ENCODE data around the gene GPAT3.
"Not testable (repeated sequence)": the region's sequence is repeated elsewhere in the genome, so short reads cannot be mapped to it uniquely, and the experiment has no call there.

The GPAT3 gene

DNA sequence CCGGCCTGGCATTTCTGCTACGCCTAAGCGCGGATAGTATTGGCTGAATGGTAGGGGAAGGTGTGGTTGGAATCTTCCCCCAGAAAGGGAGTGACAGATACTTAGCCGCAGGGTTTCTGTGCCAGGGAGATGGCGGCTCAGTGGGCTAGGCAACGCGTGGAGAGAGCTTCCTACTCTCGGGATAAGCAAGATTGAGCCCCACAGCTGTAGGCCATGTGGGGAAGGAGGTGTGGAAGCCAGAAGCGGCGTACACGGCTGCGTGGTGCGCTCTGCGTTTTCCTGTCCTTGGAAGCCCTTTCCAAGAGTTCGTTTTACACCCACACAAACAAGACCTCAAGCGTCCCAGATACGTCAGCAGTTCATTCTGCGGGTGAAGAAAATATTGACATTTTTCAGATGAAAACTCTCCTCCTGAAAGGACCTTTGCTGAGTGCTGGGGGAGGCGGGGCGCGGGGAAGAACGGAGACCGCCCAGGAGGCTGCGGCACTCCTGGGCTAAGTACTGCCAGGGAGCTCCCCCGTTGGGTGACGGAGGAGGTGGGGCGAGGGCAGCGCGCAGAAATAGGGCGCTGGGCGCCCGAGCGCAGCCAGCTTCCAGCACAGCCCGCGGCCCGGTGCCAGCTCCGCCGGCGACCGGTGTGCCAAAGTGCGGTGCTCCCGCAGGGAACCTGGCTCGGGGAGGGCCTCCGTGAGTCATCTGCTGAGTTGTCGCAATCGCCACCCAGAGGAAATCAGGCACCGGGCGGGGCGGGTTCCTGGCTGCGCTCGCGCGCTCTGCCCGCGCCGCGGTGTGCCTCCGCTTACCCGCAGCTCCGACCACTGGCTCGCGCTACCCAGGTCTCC, at the start of gene GPAT3:
TSS of gene GPAT3 (plus strand) at position 589 of the 842 bp plus-strand sequence. CDS start 515 bp downstream, outside the sequence.
- DNase-seq (ENCODE audit: low read depth): peak; percentile 32

DNA sequence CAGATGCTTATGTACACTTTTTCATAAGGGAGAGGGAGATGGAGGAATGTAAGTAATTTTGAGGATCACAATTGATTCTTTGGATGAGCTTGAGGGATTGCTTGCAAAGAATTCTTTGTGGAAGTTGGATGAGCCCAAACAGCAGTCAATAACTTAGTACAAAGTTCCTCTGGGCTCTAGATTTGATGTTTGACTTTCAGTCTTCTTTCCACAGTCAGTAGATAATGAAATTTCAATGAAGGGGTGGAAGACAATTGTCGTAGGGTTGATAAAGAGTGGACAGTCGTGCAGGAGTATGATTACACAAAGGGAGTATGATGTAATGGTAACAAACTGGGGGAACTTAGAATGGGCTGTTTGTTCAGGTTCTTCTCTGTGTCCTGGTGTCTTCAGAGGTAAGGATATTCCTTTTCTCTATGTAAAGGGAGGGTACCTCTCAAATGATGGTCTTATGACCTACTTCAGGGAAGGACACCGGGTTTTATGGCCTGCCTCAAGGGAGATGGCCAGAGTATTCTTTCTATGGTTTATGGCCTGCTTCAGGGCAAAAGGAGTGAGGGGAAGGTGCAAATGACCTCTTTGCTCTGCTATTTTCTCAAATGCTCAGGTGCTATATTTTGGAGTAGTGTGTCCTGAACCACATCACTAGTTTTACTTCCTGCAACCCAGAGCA, 49.3 kb upstream of the GPAT3 start:
- DNase-seq (ENCODE audit: low read depth): no peak

DNA sequence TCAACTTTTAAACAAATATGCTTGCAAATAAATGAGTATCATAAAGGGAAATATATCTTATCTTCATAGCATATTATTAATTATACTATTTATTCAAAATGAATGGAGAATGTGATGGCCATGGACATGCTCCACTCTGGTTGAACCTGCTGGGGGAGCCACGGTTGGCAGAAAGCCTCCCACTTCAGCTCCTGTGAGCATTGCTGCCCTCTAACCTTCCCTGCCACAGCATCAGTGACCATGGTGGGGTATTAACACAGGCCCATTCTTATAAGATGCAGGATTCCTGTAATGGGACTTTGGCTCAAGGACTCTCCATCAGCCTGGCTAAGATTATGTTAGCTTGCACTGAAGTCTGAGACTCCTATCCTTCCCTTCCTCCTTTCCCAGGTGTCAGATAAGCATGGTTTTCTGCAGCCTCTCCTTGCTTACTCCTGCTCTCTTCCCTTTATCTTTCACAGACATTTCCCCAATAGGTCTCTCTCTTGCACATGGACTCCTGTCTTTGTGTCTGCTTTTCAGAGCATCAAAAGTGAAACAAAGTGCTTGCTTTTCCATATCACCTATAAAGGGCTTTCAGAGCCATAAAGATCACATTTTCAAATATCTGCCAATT, 46.1 kb upstream of the GPAT3 start:
- no peak for DNase-seq (ENCODE audit: low read depth)

DNA sequence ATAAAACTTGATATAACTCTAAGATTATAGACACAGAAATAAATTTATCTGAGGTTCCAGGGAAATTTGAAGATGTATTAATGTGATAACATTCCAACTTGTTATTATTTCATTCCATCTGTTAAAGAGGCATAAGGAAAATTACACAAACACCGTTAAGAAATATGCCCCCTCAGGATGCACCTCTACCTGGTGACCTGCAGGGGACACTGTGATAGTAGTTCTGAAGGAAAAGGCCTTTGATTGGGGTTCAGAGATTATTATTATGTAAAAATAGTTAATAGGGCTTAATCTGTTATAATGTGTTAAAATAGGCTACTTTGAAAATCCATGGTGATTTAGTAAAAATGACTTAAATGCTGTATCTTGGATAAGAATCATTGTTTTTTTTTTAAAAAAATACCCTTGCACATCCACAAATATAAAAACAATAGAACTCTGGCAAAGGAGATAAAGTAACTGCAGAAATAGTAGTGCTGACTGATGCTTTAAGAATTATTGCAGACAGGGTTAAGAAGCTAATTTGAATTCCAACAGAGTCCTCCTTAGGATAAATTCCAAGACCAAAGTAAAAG, 44.9 kb upstream of the GPAT3 start:
- no peak for DNase-seq (ENCODE audit: low read depth)

DNA sequence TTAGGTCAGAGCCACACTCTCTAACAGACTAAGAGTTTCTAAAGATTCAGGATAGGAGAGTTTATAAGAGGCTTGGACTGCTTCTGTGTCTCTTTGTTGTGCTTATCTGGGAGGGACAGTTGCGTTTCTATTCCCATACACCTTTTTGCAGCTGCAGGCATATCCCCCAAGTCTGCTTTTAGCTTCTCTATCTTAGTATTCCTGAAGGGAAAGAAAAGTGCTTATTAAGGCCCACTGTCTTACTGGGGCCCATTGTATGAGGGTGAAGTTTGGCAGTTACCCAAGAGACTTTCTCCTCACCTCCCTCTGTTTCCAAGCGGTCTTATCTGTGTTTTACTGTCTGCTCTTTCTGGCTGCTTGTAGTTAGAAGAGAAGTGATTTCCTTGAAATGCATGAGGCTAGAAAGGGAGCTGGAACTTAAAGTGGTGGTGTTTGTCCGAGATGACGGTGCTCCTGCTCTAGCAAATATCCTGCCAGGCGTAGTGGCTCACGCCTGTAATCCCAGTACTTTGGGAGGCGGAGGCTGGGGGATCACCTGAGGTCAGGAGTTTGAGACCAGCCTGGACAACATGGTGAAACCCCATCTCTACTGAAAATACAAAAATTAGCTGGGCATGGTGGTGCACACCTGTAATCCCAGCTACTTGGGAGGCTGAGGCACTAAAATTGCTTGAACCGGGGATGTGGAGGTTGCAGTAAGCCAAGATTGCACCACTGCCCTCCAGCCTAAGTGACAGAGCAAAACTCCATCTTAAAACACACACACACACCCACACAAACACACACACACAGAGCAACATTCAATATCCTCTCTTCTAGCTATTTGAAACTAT, 39.6 kb upstream of the GPAT3 start:
- not testable (repeated sequence) for DNase-seq (ENCODE audit: low read depth)

DNA sequence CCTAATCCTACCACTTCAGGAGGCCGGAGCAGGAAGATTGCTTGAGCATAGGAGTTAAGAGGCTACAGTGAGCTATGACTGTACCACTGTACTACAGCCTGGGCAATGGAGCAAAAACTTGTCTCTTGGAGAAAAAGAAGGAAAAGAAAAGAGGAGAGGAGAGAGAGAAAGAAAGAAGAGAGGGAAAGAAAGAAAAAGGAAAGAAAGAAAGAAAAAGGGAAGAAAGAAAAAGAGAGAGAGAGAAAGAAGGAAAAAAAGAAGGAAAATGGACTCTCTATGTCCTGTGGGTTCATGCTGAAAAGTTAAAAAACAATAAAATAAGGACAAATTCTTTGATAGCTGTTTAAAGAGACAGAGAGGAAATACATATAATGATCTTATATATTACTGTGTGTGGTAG, 37.7 kb upstream of the GPAT3 start:
- no peak for DNase-seq (ENCODE audit: low read depth)

DNA sequence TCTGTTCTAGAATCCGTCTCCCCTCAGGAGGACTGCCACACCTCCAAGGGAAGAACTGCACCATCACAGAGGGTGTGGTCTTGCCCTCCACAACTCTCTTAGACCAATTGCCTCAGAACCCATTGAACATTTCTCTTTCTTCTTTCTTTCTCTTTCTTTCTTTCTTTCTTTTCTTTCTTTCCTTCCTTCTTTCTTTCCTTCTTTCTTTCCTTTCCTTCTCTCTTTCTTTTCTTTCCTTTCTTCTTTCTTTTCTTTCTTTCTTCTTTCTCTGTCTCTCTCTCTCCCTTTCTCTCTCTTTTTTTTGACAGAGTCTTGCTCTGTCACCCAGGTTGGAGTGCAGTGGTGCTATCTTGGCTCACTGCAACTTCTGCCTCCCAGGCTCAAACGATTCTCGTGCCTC, 34.2 kb upstream of the GPAT3 start:
- not testable (repeated sequence) for DNase-seq (ENCODE audit: low read depth)

DNA sequence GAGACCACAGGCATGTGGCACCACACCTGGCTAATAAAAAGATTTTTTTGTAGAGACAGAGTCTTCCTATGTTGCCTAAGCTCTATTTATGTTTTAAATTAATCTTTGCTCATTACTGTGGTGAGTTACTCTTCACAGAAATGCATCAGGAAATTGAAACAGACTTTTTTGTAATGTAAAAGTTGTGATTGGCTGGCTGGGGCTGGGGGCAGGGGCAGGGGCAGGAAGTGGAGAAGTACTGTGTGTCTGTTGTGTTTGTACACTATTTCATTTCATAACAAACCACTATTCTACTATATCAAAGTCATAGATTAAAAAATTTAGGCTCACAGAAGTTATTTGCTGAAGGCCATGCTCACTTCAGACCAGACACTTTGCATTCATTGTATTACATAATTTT, 31.9 kb upstream of the GPAT3 start:
- DNase-seq (ENCODE audit: low read depth): no peak

- no peak for DNase-seq (ENCODE audit: low read depth)
Measured at GRCh38 chr4:83504503-83504902, 31.4 kb upstream of the GPAT3 start.

GRCh38 chr4:83504996-83505395, 30.9 kb upstream of the GPAT3 start:
- DNase-seq (ENCODE audit: low read depth): no peak

- DNase-seq (ENCODE audit: low read depth): peak; percentile 2
Measured at GRCh38 chr4:83509156-83509585, 26.7 kb upstream of the GPAT3 start.

DNA sequence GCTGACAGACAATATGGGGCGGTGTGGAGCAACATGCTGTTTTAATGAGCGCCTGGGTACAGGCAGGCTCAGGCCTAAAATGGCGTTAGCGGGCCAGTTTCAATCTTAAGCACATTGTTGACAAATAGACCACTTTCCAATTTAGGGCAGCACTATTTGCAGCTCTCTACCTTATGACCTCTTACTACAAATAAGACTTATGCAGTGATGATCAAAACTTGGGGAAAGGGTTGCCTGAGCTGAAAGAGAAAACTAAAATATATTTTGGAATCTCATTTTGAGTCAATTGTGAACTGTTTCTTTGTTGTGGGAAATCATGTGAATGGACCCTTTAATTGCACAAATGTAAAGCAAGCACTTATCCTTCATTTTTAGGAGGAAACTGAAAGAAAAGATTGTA, 25.5 kb upstream of the GPAT3 start:
- DNase-seq (ENCODE audit: low read depth): no peak

DNA sequence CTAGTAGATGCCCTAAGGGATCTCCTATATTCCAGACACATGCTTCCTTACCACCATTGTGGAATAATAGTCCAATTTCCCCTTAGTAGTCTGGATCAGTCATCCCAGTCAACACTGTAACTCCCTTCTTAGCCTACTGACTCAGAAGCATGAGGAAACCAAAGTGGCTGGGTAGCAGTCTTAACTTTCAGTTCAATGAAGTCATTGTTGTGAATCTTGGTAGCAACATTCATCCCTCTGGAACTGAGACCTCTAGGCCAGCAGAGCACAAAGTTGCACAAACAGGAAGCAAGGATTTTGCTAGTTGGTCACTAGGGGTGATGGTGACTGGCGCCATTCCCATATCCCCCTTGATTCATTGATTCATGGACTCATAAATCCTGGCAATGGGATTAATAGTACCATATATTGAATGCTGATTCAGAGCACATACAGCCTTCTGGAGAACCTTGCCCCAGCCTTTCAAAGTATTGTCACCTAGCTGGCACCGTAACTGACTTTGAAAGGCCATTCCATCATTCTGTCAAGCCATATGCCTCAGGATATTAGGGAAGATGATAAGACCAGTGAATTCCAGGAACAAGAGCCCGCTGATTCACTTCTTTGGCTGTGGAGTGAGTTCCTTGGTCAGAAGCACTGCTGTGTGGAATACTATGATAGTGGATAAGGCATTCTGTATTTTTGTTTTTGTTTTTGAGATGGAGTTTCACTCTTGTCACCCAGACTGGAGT, 19.7 kb upstream of the GPAT3 start:
- DNase-seq (ENCODE audit: low read depth): no peak

DNA sequence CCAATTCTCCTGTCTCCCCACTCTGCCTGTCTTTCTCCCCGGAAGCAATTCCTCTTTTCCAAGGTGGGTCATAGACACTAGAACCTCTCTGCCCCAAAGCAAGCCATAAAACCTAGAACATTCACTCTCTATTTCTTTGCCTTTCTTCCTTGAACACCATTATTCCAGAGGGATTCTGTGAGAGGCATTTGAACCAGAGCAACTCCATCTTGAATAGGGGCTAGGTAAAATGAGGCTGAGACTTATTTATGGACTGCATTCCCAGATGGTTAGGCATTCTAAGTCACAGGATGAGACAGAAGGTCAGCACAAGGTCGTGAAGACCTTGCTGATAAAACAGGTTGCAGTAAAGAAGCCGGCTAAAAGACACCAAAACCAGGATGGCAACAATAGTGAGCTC, 13.7 kb upstream of the GPAT3 start:
- DNase-seq (ENCODE audit: low read depth): no peak

DNA sequence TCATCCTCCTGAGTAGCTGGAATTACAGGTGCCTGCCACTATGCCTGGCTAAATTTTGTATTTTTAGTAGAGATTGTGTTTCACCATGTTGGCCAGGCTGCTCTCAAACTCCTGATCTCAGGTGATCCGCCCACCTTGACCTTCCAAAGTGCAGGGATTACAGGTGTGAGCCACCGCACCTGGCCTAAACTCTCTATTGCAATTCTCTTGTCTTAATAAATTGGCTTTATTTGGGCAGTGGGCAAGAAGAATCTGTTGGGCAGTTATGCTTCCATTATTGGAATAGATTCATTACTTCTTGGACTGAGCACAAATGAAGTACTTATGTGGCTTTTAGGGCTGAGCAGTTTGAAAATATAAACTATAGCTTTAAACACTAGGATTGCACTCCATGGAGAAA, 8.2 kb upstream of the GPAT3 start:
- no peak for DNase-seq (ENCODE audit: low read depth)

- DNase-seq (ENCODE audit: low read depth): no peak
Measured at GRCh38 chr4:83536362-83537272, 709 bp downstream of the GPAT3 start.

DNA sequence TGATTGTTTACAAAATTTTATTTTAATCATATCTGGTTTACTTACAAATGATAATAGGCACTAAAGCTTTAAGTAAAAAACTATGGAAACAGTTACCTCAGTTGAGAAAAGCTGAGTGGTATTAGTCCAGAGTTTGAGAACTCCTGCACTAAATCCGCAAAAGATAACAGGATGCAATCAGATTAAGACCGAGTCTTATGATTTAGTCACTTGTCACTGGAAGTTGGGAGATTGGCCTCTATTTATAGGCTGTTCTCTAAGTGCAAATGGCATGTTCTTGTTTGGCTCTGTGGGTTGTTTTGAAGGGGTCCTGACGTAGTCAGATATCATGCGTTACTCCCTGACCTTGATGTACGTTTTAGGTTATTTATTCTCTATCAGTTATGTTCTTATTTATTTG, 6.3 kb downstream of the GPAT3 start:
- DNase-seq (ENCODE audit: low read depth): no peak

DNA sequence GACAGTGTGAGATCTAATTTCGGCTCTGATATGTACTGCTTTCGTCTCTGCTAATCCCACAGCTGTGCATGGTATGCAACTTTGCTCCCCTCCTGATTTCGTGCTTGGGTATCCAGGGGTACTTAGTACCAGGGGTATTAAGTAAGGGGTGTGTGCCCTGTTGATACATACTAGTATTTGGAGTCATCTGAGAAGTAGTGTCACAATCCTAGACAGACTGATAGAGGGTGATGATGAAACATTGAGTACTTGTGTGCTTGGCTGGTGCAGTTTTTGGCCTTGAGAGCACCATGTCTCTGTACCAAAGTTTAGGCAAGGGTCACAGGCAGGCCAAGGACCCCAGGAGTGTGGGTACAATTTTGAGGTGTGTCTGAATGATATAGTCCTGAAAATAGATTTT, 10.9 kb downstream of the GPAT3 start:
- DNase-seq (ENCODE audit: low read depth): no peak

DNA sequence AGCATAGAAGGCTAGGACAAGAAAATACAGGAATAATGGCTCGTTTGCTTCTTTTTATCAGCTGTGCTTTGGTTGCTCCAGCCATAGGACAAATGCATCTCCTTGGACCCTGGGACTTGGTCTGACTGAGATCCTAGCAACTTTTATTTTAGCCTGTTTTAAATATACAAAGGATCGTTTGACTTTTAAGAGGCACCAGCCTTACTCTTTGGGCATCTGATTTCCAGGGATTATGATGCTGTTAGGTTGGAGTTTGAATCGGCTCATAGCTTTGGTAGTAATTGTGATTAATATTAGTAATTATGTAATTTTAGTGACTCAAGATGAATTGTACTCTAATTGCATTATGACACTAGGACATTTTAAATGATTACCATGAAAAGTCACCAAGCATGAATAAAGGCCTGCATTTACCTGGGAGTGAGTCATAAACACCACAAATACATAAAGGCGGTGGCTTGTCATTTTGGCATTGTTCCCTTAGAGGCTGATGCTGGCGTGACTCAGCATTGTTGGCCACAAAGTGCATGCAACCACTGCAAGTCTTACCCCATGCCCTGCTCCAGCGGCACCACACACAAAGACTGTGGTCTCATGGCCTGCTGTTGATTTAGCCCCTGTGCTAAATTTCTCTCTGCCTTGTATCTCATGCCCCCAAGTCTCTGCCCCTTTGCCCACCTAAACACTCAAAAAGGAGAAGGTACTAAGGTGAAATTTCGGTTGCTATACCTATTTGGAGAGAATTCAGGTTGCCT, 12.4 kb downstream of the GPAT3 start:
- peak; percentile 37 for DNase-seq (ENCODE audit: low read depth)
